GM19438 (cell line): ENCODE measurements around the gene SOX12.
A peak's percentile ranks its signal among the peaks of the same experiment; 100 is the strongest.

Experiments used
- ATAC-seq: cut with Tn5 transposase; IDR thresholded peaks from one replicate; pipeline ENCODE4 v1.9.1; 2021; ENCODE audit warnings: low read depth; ENCODE audit not compliant: unreplicated experiment

Gene SOX12

DNA sequence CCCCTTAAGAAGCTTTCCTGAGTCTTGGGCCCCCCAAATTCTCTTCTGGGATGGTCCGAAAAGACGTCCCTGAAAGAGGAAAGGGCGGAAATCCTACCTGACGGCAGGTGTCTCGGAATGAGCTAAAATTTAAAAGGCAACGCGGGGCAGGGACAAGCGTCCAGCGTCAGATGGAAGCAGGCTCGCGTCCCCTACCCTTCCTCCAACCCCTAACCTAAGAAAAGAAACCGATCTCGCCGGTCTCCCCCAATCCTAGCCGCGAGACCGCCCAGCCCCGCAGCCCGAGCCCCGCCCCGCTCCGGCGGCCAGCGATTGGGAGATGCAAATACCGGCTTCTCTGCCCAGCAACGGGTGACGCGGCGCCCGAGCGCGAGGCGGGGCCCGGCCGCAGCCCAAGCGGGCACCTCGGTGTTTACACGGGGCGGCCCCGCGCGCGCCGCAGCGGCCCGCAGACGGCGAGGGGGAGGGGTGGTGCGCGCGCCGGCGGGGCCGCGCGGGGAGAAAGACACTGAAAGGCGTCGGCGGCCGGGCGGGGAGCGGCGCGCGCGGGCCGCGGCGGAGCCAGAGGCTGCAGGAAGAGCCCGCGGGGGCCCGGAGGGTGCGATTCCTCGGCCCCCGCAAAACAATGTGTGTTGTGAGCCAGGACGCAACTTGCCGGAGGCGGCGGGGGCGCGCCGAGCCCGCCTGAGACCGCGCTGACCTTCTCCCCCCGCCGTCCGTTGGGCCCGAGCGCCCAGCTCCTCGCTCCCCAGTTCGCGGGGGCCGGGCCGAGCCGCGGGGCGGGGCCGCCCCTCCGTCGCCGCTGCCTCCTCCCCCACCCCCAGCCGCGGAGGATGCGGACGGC is at the start of gene SOX12:
Gene SOX12, plus strand, starts transcription at position 508 of the 844 bp plus-strand sequence. CDS start 373 bp downstream, outside the sequence.
- peak; percentile 68 for ATAC-seq

DNA sequence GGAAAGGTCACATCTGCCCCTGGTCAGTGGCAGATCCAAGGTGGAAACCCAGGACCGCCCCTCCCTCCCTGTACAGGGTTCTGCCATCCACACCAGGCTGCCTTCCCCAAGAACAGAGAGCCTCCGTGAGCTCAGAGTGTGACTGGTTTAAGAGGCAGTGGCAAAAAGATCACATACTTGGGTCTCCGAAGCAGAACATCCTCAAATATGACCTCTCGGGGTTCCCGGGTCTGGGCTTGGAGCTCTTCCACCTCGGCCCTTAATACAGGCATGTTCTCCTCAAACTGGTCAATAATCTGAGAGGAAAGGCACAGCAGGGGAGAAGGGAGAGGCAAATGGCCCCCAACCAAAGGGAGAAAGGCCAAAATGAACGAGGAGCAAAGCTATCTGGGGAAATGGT is 49.6 kb upstream of the SOX12 start:
- no peak for ATAC-seq

DNA sequence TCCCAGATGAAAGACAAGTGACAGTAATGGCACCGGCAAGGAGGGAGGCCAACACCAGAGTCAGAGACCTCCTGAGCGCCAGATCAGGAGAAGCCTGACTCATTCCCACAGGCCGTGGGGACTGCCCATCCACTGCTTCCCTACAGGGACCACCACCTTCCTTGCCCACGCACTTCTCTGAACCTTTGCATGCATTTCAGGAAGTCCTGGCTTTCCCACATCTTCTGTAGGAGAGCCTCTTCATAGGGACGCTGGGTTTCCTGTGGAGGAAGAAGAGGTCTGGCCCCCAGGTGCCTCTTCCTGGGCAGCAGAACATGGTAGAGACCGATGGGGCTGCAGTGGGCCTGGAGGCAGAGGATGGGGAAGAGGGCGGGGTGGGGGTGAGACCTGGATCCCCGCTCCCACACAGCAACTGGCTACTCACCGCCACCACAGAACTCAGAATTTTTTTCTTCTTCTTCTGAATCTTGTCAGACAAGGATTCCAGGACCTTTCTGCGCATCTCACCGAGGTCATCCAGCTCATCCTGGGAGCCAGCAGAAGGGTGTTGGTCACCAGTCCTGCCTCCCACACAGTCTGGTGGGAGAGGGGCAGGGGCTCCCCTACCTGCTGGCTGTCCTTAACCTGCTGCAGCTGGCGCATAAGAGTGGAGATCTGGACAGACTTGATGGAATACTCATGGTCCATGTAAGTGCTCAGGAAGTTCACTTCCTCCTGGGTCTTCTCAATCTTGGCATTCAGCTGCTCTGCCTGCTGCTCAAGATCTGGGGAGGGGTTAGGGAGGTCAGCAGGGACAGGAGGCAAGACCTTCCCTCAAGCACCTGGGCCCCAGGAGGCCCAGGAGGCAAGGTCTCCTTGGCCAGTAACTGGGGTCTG is 48.5 kb upstream of the SOX12 start:
- ATAC-seq: no peak

DNA sequence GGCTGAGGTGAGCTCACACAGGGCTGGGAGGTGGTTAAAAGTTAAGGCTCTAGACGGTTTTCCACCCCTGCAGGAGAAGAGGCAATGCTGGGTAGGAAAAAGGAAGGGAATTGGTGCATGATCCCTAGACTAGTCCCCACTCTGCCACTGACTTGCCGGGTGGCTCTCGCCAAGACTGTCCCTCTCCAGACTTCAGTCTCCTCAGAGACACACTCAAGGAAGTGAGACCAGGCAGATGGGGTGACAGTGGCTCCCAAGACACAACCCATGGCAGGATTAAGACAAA is 47.9 kb upstream of the SOX12 start:
- no peak for ATAC-seq

DNA sequence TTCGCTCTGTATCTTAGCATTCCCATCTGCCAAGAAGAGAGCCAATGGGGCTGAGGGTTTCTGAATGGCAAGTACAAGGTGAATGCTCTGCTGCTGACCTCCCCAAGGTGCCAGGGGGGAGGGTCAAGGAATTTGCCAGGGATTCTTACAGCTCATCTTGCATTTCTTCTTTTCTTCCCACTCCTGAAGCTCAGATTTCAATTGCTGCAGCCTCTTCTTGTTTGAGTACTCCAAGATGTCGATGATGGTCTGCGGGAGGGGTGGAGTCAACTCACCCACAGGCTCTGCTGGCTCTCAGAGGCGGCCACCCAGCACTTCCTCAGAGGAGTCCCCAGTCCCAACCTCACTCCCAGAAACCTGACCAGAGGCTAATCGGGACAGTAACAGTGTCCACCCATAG is 47.2 kb upstream of the SOX12 start:
- no peak for ATAC-seq

DNA sequence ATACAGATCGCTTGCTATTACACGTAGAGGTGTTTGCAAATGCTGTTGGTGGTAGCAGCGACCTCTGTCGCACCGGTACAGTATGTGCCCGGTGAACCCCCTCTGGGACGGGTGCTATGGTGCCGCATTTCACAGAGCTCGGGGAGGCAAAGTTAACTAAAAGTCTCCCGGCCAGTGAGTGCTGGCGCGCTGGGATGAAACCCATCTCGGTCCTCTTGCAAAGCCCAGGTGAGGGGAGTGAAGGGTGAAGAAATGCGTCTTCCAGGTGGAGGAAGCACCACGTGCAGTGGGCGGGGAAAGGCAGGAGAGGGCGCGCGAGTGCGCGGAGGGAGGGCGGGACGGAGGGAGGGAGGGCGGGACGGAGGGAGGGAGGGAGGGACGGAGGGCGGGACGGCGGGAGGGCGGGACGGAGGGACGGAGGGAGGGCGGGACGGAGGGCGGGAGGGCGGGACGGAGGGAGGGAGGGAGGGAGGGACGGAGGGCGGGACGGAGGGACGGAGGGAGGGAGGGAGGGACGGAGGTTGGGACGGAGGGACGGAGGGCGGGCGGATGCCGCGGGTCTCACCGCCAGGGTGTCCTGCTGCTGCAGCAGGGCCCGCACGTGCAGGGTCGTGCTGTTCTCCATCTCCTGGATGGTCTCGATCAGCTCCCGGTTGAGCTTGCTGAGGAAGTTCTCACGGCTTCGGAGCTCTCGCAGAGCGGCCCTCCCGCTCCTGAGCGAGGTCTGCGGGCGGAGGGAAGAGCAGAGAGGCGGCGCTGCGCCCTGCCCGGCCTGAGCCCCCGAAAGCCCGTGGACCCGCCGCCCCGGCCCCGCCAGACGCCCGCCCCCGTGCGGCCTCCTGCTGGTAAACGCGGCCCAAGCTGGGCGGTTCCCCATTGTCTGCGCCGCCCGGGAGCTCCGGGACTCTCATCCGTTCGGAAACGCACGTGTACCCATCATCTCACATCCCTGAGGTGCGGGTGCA is 46.5 kb upstream of the SOX12 start:
- no peak for ATAC-seq

DNA sequence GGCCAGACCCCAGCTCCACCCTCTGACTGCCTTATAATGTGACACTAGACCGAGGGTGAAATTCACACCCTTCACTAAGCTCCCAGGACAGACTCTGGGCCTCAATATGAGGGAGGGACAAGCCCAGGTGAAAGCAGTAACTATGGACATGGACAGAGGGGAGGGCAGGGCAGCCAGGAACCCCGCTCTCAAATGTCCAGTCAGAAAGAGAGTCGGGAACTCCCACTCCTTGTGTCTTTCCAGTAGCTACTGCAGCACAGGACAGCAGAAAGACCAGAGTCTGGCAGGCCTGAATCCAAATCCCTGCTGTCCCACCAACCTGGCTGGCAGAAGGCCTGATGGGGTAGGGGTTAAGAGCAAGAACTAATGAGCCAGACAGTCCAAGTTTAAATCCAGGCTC is 41.2 kb upstream of the SOX12 start:
- ATAC-seq: no peak

DNA sequence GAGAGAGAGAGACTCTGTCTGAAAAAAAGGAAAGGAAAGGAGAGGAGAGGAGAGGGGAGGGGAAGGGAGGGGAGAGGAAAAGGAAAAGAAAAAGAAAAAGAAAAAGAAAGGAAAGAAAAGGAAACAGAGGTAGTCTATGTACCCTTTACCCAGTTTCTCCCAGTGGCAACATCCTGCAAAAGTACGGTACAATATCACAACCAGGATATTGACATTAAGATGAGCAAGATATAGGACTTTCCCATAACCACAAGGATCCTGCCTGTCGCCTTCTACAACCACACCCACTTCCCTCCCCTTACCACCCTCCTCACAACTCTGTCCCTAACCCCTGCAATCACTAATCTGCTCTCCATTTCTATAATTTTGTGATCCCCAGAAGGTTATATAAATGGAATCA is 38.8 kb upstream of the SOX12 start:
- ATAC-seq: no peak

DNA sequence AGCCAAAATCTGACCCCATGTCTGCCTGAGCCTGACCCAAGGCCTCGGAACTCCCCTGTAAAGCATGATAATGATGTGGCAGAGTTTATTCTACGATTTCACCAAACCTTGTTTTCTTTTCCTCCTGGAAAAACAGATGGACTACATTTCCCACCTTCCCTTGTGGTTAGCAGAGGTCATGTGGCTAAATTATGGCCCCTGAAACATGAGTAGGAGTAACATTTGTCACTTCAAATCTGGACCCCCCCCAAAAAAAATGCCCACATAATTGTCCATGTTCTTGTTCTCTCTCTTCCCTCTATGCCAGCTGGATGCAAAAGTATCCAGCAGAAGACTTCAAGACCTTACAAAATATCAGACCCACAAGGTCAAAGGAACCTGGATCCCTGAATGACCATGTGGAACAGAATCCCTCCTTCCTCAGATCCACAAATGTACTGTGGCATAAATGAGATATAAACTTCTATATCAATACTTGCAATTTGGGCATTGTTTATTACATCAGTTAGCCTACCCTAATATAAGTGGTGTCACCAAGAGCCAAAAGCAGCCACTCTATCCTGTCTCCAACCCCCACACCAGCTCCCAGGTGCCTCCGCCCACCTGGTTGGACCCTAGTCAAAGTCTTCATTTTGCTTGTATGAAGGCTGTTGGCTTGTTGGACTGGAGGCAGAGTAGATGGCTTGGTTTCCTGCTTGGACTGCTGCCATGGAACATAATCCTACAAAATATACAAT is 36.2 kb upstream of the SOX12 start:
- ATAC-seq: no peak

DNA sequence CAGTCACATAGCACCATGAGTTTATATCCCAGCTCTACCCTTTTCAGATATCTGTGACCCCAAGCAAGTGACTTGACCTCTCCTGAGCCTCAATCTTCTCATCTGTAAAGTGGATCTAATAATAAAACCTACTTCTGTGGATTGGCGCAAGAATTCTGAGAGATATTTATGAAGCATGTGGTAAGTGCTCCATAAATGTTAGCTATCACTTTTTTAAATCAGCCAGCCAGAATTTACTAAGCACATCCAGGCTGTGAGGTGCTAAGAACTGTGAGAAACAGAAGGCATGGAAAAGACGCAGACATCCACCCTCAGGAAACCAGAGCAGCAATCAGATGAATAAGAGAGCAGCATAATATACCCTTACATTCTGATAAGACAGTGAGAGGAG is 35.7 kb upstream of the SOX12 start:
- peak; percentile 19 for ATAC-seq

DNA sequence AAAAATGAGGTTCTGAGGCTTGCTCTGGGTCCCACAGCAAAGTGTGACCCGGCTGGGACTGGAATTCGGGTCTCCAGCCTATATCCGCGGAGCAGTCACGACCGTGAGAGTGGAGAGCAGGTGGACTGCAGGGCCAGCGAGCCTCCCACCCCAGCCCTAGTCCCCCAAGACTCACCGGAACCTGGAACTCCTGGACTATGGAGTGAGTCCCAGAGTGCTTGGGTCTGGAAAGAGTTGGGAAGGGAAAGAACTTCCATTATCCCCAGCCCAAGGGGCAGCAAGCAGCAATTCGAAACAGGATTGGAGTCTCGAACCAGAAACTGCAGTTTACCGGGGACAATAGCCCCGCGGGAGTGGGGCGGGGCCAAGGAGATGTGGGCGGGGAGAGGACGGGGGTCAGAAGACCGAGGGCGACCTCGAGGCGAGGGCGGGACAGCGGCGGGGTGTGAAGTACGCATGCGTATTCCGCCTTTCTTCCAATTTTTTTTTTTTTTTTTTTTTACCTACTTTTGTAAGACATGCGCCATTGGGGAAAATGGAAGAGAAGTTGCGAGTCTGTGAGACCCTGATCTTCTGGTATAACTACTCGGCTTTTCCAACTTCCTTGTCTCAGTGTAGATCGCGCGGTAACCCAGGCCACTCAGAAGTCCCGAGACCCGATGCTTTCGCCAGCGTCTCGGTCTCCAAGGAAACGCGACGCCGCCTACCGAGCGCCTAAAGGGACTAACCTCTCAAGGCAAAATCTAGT is 35.1 kb upstream of the SOX12 start, which contains the start of gene C20orf96:
Gene C20orf96, minus strand, starts transcription at position 667 of the 748 bp plus-strand sequence. Its CDS starts 140 bp downstream, at position 527.
- ATAC-seq: peak; percentile 84

DNA sequence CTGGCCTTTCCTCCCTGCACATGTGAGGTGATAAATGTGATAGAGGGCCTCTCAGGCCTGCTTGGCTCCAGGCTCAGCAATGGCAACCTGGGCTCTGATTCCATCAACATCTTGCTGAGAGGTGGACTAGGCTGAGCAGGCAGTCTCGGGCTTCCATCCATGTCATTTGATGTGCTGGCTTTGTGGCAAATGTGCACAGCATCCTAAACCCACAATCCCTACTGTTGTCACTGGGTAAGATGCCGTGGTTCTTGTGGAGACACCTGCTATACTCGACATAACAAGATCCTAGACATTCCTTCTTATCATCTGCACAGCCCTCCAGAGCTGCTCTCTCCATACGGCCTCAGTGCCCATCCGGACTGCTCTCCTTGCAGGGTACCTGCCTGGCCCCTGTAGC is 30.8 kb upstream of the SOX12 start:
- ATAC-seq: no peak

DNA sequence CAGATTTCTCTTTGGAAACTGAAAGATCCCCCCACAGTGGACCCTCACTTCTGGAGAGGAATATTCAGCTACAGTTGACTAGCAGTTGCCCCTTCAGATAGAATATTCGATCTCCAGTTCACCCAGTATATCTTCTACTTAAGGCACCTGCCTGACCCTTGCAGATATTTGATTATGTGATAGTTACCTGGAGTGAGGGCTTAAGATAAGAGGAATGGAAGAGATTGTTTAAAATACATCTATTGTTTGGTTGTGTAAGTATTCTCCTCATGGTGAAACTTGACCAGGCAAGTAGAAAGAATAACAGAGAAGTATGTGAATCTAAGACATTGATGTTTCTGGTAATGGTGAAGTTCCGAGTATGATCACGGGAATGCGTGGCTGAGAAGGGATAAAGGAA is 29.5 kb upstream of the SOX12 start:
- ATAC-seq: no peak

DNA sequence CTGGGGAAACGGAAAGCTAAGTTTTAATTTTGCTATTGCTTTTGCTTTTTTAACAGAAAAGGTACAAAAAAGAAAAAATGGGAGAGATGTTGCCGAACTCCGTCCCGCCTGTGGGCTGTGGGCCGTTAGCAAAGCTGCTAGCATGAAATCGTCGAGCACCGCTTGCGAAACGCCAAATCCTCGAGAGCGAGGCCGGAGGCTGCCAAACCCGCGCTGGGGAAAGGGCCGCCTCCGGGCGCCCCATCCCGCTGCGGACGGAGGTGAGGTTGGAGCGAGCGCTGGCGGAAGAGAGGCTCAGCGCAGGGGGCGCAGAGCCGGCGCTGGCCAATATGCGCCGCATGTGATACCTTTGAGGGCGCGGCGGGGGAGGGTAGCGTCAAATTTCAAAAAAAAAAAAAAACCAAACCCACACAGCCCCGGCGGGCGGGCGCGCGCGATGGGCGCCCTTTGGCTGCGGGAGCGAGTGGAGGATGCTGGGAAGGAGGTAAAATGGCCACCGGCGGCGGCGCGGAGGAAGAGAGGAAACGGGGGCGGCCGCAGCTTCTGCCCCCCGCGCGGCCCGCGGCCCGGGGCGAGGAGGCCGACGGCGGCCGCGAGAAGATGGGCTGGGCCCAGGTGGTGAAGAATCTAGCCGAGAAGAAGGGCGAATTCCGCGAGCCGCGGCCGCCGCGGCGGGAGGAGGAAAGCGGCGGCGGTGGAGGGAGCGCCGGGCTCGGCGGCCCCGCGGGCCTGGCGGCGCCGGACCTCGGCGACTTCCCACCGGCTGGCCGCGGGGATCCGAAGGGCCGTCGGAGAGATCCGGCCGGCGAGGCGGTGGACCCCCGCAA is 28.0 kb upstream of the SOX12 start, which contains the start of gene ZCCHC3:
Gene ZCCHC3, plus strand, starts transcription at position 473 of the 827 bp plus-strand sequence. Its CDS starts 17 bp downstream, at position 490.
- peak; percentile 75 for ATAC-seq

DNA sequence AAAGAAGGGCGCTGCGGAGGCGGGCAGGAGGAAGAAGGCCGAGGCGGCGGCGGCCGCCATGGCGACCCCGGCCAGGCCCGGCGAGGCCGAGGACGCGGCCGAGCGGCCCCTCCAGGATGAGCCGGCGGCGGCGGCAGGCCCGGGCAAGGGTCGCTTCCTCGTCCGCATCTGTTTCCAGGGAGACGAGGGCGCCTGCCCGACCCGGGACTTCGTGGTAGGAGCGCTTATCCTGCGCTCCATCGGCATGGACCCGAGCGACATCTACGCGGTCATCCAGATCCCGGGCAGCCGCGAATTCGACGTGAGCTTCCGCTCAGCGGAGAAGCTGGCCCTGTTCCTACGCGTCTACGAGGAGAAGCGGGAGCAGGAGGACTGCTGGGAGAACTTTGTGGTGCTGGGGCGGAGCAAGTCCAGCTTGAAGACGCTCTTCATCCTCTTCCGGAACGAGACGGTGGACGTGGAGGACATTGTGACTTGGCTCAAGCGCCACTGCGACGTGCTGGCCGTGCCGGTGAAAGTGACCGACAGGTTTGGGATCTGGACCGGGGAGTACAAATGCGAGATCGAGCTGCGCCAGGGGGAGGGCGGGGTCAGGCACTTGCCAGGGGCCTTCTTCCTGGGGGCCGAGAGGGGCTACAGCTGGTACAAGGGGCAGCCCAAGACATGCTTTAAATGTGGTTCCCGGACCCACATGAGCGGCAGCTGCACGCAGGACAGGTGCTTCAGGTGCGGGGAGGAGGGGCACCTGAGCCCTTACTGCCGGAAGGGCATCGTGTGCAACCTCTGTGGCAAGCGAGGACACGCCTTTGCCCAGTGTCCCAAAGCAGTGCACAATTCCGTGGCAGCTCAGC is 27.2 kb upstream of the SOX12 start:
- ATAC-seq: peak; percentile 28

DNA sequence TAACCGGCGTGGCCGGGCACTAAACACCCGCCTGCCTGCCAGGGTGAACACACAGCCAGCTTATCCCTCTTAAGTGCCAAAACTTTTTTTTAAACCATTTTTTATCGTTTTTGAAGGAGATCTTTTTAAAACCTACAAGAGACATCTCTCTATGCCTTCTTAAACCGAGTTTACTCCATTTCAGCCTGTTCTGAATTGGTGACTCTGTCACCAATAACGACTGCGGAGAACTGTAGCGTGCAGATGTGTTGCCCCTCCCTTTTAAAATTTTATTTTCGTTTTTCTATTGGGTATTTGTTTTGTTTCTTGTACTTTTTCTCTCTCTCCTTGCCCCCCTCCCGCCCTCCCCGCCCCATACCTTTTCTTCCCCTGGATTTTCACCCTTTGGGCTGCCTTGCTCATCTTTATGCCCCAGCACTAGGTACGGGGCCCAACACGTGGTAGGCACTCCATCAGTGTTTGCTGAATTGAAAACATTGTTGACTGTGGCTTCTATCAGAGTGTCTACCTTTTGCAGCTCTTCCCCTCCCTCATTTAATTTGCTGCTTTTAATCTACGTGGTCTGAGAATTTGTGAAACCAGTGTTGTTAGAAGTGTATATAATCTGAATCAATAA is 26.5 kb upstream of the SOX12 start:
- no peak for ATAC-seq
